Esophagus muscularis mucosa (tissue), 4 donors: ENCODE data around the gene RBM44. TPM values are rescaled to one million over a fixed set of nuclear protein-coding genes. Genes with fewer than 3 reads are reported as not detected.
A peak's percentile ranks its signal among the peaks of the same experiment; 100 is the strongest.

Experiments
- DNase-seq: peaks from one replicate; pipeline ENCODE4 v3.0.0-alpha.2; 2017; ENCODE audit errors: extremely low spot score
- H3K27ac ChIP-seq, 4 donors: fragments of 200-600 bp; sonication (generic); replicated peaks in 1 of 4; 1 replicate in 3 of 4; 2 replicates in 1 of 4; pipeline ENCODE4 v1.5.1; 2016 to 2019; ENCODE audit warnings: mild to moderate bottlenecking in 1 of 4
- H3K27me3 ChIP-seq, 4 donors: fragments of 200-600 bp; sonication (generic); one replicate each; pipeline versions ENCODE4 v1.5.1 to v1.6.0; 2016 to 2019
- H3K36me3 ChIP-seq, 4 donors: fragments of 200-600 bp; sonication (generic); one replicate each; pipeline ENCODE4 v1.5.1; 2016 to 2019
- H3K4me1 ChIP-seq, 4 donors: fragments of 200-600 bp; sonication (generic); one replicate each; pipeline ENCODE4 v1.5.1; 2016 to 2019
- H3K4me3 ChIP-seq, 4 donors: fragments of 200-600 bp; sonication (generic); 1 replicate in 2 of 4; 2 replicates in 2 of 4; pipeline ENCODE4 v1.5.1; 2016 to 2019; ENCODE audit warnings: mild to moderate bottlenecking in 4 of 4, moderate library complexity in 1 of 4
- H3K9me3 ChIP-seq, 4 donors: fragments of 200-600 bp; sonication (generic); 1 replicate in 3 of 4; 2 replicates in 1 of 4; pipeline ENCODE4 v1.5.1; 2016 to 2019
- CTCF ChIP-seq, 3 experiments: fragments of 200-600 bp in 2 of 3; fragments of 450-650 bp in 1 of 3; sonication (generic) in 2 of 3; IDR thresholded peaks; one replicate each; pipeline ENCODE4 v1.5.1; 2017 to 2019; ENCODE audit warnings: antibody characterized with exemption in 3 of 3, mild to moderate bottlenecking in 2 of 3, moderate library complexity in 1 of 3
- EP300 ChIP-seq: sonication (generic); formaldehyde crosslinking; IDR thresholded peaks from one replicate; pipeline ENCODE4 v1.6.1; 2017; ENCODE audit warnings: antibody characterized with exemption
- POLR2A ChIP-seq: fragments of 450-650 bp; IDR thresholded peaks from one replicate; pipeline ENCODE4 v1.6.1; 2017; ENCODE audit warnings: antibody characterized with exemption, moderate library complexity, mild to moderate bottlenecking, low read depth
- POLR2AphosphoS5 ChIP-seq, 2 donors: sonication (generic); formaldehyde crosslinking; IDR thresholded peaks; one replicate each; pipeline ENCODE4 v1.6.1; 2017; ENCODE audit warnings: antibody characterized with exemption in 2 of 2
- WGBS: methylation state at CpG from one replicate; pipeline ENCODE4 v1.1.5; 2018; 5-methylcytosine and 5-hydroxymethylcytosine counted together
- intact Hi-C: fragments of 100-400 bp; cut with DNase I; formaldehyde crosslinking; loops from one replicate; pipeline ENCODE4 v1.15.1; 2023
- total RNA-seq, 4 donors: library from RNA; depleted of rRNA; stranded (reverse); fragments of >200 nt; gene quantifications; one replicate each; pipeline versions ENCODE4 v1.1.0 to v1.2.1, GENCODE V29; 2016

RBM44 gene
- total RNA-seq, 4 donors from 2014 or later: 0.42 to 0.99 (median 0.61) TPM

- no peak for DNase-seq
- no peaks in the 10 kb centered on the region for H3K27me3 ChIP-seq
- TF ChIP-seq CTCF (IDR thresholded peaks at IDR 0.05) (no peak), EP300 (no peak), POLR2AphosphoS5 (IDR thresholded peaks at IDR 0.05) (peak in 1 of 2 donors; percentile 61), POLR2A (no peak)
- intact Hi-C loops: no loop called here
- no peaks in the 10 kb centered on the region for H3K9me3 ChIP-seq
- H3K4me3 ChIP-seq: no peak overlapping the region
- H3K27ac ChIP-seq: peak overlapping the region; percentile 82 to 95 (median 93)
- WGBS: 48% methylated on average over 6 of the region's 7 CpGs
- peaks cover 73 to 98% (median 93%) of the 10 kb centered on the region in 4 donors for H3K4me1 ChIP-seq
- H3K36me3 ChIP-seq: peaks cover 0 to 3% (median 2%) of the 10 kb centered on the region in 4 donors
These were observed 76.1 kb downstream of the RBM44 start for GRCh38 chr2:237874585-237875161.

GRCh38 chr2:237875256-237876060 is 76.9 kb downstream of the RBM44 start:
- H3K27me3 ChIP-seq: no peaks in the 10 kb centered on the region
- peaks cover 65 to 96% (median 87%) of the 10 kb centered on the region in 4 donors for H3K4me1 ChIP-seq
- DNase-seq: no peak
- WGBS: 80% methylated on average over 10 of the region's 16 CpGs
- intact Hi-C loops: no loop called here
- TF ChIP-seq CTCF (IDR thresholded peaks at IDR 0.05): no peak
- no peak for TF ChIP-seq POLR2AphosphoS5 (IDR thresholded peaks at IDR 0.05)
- TF ChIP-seq EP300: no peak
- TF ChIP-seq POLR2A: no peak
- H3K9me3 ChIP-seq: no peaks in the 10 kb centered on the region
- H3K36me3 ChIP-seq: peaks cover 0 to 3% (median 2%) of the 10 kb centered on the region in 4 donors
- H3K4me3 ChIP-seq: no peak overlapping the region
- peak overlapping the region; percentile 82 to 95 (median 93) for H3K27ac ChIP-seq

GRCh38 chr2:237876061-237876526 is 77.5 kb downstream of the RBM44 start:
- Histone ChIP-seq H3K27me3 (no peaks in the 10 kb centered on the region), H3K36me3 (peaks cover 0 to 5% (median 2%) of the 10 kb centered on the region in 4 donors), H3K27ac (peak overlapping the region; percentile 82 to 95 (median 93)), H3K4me1 (peaks cover 59 to 90% (median 80%) of the 10 kb centered on the region in 4 donors), H3K9me3 (no peaks in the 10 kb centered on the region), H3K4me3 (no peak overlapping the region)
- TF ChIP-seq EP300: no peak
- TF ChIP-seq CTCF (IDR thresholded peaks at IDR 0.05): no peak
- no peak for TF ChIP-seq POLR2A
- TF ChIP-seq POLR2AphosphoS5 (IDR thresholded peaks at IDR 0.05): no peak
- intact Hi-C loops: no loop called here
- no peak for DNase-seq
- WGBS: 80% methylated on average over 8 of the region's 14 CpGs

- WGBS: 71% methylated on average over 8 of the region's 12 CpGs
- H3K27ac ChIP-seq: peak overlapping the region; percentile 82 to 95 (median 93)
- H3K4me1 ChIP-seq: peaks cover 55 to 85% (median 76%) of the 10 kb centered on the region in 4 donors
These were observed 78.0 kb downstream of the RBM44 start for GRCh38 chr2:237876532-237876931.

More at GRCh38 chr2:237876532-237876931, 78.0 kb downstream of the RBM44 start:
- intact Hi-C loops: no loop called here
- Histone ChIP-seq H3K36me3 (peaks cover 0 to 8% (median 4%) of the 10 kb centered on the region in 4 donors), H3K27me3 (no peaks in the 10 kb centered on the region), H3K9me3 (no peaks in the 10 kb centered on the region), H3K4me3 (no peak overlapping the region)
- TF ChIP-seq CTCF (IDR thresholded peaks at IDR 0.05): no peak
- no peak for TF ChIP-seq POLR2A
- no peak for TF ChIP-seq EP300
- no peak for TF ChIP-seq POLR2AphosphoS5 (IDR thresholded peaks at IDR 0.05)
- DNase-seq: no peak
